ENCODE measurements around the gene IL17RA.

- TF ChIP-seq CTCF (IDR thresholded peaks at IDR 0.05; ENCODE audit: poor library complexity, severe bottlenecking): no peak
- no peak for TF ChIP-seq EZH2 (IDR thresholded peaks at IDR 0.05; ENCODE audit: borderline replicate concordance, insufficient read depth, low read length, poor library complexity, severe bottlenecking)
- no peak for TF ChIP-seq SMC3 (conservative IDR thresholded peaks at IDR 0.05; ENCODE audit: poor library complexity)
- no peak for TF ChIP-seq MXI1 (conservative IDR thresholded peaks at IDR 0.05; ENCODE audit: poor library complexity, severe bottlenecking)
- no peak for TF ChIP-seq POLR2AphosphoS5 (IDR thresholded peaks at IDR 0.05)
- TF ChIP-seq RAD21 (conservative IDR thresholded peaks at IDR 0.05): no peak
- TF ChIP-seq EP300 (conservative IDR thresholded peaks at IDR 0.05; ENCODE audit: poor library complexity, severe bottlenecking): no peak
These were observed 28.0 kb upstream of the IL17RA start for GRCh38 chr22:17056807-17057206.
